GM10266 (cell line): Measurements from ENCODE around the gene RPP25.

Experiments used
- DNase-seq: peaks from one replicate; pipeline ENCODE4 v3.0.0; 2012; ENCODE audit errors: extremely low spot score
- CTCF ChIP-seq: IDR thresholded peaks from 2 replicates; pipeline ENCODE4 v1.5.1; 2012; ENCODE audit warnings: mild to moderate bottlenecking, low read depth; ENCODE audit not compliant: control insufficient read depth, insufficient read depth; ENCODE audit errors: missing control alignments

Gene RPP25

GRCh38 chr15:74906450-74907162 lies 50.0 kb downstream of the RPP25 start, which contains the start of gene FAM219B:
Gene FAM219B, minus strand, starts transcription at chr15:74906851. Its CDS starts 51 bp downstream, at chr15:74906800.
- TF ChIP-seq CTCF, result no peak
- peak; percentile 96 for DNase-seq

- no peak for DNase-seq
- TF ChIP-seq CTCF, result no peak
Measured at GRCh38 chr15:74906067-74906449, 50.5 kb downstream of the RPP25 start.
